Measurements from ENCODE around the gene B3GNT3.
A peak's percentile ranks its signal among the peaks of the same experiment; 100 is the strongest.
"Not testable (repeated sequence)": the region's sequence is repeated elsewhere in the genome, so short reads cannot be mapped to it uniquely, and the experiment has no call there.

B3GNT3 gene

GRCh38 chr19:17798599-17798998 is 3.7 kb downstream of the B3GNT3 start:
- not testable (repeated sequence) for DNase-seq

DNA sequence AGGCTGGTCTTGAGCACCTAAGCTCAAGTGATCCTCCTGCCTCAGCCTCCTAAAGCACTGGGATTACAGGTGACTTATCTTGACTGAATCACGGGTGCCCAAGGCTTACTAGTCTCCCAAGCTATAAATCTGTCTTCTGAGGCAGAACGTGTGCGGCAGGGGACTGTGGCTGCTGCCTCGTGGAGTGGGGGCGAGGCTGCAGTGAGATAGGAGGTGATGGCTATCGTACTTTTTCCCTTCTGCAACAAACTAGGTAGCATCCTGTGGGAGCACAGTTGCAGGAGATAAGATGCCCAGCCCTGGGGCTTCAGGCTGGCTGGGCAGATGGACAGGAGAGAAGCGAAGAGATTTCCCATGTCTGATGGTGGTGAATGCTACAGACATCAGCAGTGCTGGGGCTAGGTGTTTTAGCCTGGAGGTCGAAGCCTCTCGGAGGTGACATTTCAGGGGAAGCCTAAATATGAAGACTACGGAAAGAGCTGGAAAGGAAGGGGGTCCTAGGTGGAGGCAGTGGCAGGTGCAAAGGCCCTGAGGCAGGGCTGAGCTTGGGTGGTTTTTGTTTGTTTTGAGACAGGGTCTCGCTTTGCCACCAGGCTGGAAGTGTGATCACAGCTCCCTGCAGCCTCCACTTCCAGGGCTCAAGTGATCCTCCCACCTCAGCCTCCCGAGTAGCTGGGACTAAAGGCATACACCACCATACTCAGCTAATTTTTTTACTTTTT is 7.4 kb downstream of the B3GNT3 start:
- no peak for DNase-seq

DNA sequence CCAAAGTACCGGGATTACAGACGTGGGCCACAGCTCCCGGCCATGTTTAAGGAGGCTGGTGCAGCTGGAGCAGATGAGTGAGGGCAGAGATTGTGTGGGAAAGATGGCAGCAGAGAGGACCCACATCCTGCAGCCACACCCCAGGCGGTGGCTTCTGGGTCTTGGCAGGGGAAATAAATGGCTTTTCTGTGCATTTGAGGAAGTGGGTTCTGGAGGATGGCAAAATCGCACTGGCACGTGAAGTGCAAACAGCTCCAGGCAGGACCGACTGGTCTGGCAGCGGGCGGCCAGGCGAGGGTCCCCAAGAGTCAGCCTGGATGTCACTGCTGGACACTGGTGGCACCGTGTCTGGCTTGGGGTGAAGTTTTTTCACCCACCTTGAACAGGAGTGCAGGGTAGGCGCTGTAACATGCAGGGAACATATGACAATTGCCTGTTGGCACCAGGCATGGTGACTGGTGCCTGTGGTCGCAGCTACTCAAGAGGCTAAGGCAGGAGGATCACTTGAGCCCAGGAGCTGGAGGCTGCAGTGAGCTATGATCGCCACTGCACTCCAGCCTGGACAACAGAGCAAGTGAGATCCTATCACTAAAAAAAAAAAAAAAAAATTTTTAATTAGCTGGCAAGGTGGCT is 8.4 kb downstream of the B3GNT3 start:
- DNase-seq: peak; percentile 47

- no peak for DNase-seq
These were observed 10.5 kb downstream of the B3GNT3 start for GRCh38 chr19:17805427-17805826.

GRCh38 chr19:17806945-17807344 is 12.0 kb downstream of the B3GNT3 start:
- peak; percentile 17 for DNase-seq

GRCh38 chr19:17807731-17808316 is 12.9 kb downstream of the B3GNT3 start:
- no peak for DNase-seq

- DNase-seq: no peak
These were observed 16.2 kb downstream of the B3GNT3 start for GRCh38 chr19:17811103-17811502.

- no peak for DNase-seq
These were observed 16.7 kb downstream of the B3GNT3 start for GRCh38 chr19:17811681-17812080.

DNA sequence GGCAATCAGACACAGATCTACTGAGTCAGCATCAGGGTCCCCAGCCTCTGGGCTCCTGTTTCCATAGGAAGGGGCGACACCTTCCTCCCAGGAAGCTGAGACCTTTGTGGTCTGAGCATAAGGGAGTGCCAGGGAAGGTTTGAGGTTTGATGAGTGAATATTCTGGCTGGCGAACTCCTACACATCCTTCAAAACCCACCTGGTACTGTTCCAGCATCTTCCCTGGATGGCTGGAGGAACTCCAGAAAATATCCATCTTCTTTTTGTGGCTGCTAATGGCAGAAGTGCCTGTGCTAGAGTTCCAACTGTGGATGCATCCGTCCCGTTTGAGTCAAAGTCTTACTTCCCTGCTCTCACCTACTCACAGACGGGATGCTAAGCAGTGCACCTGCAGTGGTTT is 17.2 kb downstream of the B3GNT3 start:
- DNase-seq: no peak

DNA sequence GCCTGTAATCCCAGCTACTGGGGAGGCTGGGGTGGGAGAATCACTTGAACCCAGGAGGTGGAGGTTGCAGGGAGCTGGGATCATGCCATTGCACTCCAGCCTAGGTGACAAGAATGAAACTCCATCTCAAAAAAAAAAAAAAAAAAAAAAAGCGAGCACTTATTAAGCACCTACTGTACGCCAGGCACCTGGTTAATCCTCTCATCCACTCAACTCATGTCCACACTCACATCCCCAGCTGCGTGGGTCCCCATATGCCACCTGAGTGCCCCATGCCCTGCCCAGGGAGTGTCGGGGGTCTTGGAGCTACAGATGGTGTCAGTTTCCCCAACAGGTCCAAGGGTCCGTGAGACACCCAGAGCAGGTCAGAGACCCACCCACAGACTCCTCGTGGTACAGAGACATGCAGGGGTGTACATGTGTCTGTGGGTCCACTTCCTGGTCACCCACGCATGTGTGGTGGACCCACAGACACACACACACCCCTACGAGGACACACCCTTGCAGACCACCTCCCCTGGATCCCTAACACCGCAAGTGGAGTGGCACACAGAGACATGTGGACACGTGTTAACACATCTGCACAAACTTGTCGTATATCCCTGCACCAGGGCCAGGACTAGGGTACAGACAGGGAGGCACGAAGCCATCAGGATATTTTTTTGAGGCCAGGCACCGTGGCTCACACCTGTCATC is 22.9 kb downstream of the B3GNT3 start:
- DNase-seq: no peak

DNA sequence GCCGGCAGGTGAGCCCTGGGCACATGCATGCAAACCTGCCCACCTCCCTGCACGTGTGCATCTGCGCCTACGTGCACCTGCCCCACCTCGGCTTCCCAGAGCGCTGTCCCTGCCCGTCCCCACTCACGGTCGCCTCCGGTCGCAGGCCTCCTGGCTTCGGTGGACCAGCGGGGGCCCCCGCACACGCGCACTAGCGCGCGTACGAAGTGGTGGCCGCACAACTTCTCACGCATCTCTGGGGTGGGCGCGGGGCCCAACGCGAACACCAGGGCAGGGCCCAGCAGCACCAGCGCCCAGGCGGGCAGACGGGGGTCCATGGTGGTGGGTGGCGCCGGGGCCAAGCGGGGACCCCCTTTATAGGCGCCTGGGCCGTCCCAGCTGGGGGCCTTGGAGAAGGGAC is 26.3 kb downstream of the B3GNT3 start, which contains the start of gene INSL3:
Gene INSL3 (minus strand): TSS at position 330 of the 400 bp plus-strand sequence. CDS start 13 bp downstream, at position 317.
- DNase-seq: no peak

GRCh38 chr19:17824339-17824738 is 29.4 kb downstream of the B3GNT3 start:
- DNase-seq: no peak

- no peak for DNase-seq
These were observed 31.6 kb downstream of the B3GNT3 start for GRCh38 chr19:17826508-17827056.

GRCh38 chr19:17829855-17830566 is 35.1 kb downstream of the B3GNT3 start:
- DNase-seq: no peak

- no peak for DNase-seq
These were observed 35.9 kb downstream of the B3GNT3 start for GRCh38 chr19:17830567-17831418.

GRCh38 chr19:17831419-17831888 is 36.5 kb downstream of the B3GNT3 start:
- DNase-seq: no peak

DNA sequence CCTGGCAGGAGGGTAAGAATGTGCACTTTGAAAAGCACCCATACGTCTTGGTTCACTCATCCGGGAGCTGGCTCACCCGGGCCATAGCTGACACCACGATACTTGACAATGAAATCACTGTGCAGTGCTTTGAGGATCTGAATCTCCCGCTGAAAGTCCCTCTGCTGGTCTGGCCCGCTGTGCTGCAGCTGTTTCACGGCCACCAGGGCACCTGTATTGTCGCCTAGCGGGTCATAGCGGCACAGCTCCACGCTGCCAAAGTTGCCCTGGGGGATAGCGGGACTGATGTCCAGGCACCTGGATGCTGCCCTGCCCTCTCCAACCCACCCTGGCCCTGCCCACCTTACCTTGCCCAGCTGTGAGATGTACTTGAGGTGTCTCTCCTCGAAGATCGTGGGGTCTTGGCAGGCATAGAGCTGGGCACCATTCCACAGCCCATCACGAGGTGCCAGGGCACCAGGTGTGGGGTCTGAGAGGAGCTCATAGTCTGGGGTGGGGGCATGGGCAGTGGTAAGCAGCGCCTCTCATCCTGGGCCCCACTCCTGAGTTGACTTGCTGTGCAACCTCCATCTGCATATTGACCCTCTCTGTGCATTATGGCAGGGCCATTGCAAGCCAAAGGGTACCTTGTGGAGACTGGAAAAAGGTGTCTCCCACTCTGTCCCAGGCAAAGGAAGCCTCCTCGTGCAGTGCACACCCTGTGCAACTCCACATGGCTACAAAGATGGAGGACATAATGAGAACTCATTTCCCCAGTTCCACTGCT is 37.7 kb downstream of the B3GNT3 start:
- DNase-seq: no peak

DNA sequence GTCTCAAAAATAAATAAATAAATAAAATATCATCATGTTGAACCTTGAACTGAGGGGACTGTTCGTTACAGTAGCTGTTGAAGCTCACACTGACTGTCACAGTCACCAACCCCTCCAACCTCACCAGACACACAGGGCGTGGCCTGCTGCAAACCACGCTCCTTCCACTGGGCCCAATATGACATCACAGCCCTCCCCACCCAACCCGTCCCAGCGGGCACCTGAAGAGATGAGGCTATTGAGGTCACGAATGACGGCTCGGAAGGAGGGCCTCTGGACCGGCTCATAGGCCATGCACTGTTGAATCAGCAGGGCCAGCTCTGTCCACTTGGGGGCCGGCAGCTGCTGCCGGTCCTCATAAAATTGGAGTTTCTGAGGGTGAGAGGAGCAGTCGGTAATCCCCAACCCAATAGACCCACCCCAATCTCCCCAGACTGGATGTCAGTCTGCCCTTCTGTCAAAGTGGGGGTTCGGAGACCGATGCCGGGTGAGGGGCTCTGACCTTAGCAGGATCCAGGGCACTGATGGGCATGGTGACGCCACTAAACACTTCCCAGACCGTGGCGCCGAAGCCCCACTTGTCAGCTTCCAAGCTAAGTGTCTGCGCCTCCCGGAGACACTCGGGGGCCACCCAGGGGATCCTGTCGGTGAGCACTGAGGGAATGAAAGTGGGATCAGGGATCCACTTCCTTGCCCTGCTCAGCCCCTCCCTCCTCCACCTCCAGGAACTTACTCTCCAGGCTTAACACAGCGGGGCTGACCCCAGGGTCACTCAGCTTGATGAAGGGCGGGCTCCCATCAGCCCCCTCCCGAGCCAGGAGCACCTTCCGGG is 39.6 kb downstream of the B3GNT3 start:
- DNase-seq: no peak

GRCh38 chr19:17835182-17836006 is 40.5 kb downstream of the B3GNT3 start:
- DNase-seq: no peak
